Measurements from ENCODE around the gene POLE.
"Not testable (repeated sequence)": the region's sequence is repeated elsewhere in the genome, so short reads cannot be mapped to it uniquely, and the experiment has no call there.

The POLE gene

DNA sequence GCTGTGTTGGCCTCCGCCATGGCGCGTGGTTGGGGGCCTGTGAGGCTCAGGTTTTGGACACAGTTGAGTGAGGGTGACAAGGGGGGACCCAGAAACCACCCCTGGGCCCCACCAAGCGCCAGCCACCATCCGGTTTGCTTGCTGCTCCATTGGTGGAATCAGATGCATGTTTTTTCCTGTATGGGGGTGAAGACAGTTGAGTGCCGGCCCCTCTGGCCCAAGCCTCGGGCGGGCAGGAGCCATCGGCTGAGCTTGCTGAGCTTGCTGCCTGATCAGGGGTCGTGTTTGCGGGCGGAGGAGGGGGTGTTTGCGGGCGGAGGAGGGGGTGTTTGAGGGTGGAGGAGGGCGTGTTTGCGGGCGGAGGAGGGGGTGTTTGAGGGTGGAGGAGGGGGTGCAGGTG is 29.9 kb upstream of the POLE start:
- no peak for DNase-seq

GRCh38 chr12:132716356-132716755 is 29.2 kb upstream of the POLE start:
- no peak for DNase-seq

DNA sequence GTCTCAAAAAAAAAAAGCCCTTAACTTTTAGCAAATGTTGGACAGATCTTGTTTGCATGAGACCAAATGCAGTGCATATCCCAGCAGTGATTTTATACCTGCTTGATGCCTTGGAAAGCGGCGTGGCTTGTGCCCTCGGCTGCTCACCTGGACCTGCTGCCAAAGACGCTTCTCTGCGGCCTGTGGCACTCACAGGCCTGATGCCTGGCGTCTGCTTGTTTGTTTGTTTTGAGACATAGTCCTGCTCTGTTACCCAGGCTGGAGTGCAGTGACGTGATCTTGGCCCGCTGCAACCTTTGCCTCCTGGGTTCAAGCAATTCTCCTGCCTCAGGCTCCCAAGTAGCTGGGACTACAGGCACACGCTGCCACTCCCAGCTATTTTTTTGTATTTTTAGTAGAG is 28.7 kb upstream of the POLE start:
- DNase-seq, result no peak

- no peak for DNase-seq
Observed at GRCh38 chr12:132713123-132713522, 26.0 kb upstream of the POLE start.

DNA sequence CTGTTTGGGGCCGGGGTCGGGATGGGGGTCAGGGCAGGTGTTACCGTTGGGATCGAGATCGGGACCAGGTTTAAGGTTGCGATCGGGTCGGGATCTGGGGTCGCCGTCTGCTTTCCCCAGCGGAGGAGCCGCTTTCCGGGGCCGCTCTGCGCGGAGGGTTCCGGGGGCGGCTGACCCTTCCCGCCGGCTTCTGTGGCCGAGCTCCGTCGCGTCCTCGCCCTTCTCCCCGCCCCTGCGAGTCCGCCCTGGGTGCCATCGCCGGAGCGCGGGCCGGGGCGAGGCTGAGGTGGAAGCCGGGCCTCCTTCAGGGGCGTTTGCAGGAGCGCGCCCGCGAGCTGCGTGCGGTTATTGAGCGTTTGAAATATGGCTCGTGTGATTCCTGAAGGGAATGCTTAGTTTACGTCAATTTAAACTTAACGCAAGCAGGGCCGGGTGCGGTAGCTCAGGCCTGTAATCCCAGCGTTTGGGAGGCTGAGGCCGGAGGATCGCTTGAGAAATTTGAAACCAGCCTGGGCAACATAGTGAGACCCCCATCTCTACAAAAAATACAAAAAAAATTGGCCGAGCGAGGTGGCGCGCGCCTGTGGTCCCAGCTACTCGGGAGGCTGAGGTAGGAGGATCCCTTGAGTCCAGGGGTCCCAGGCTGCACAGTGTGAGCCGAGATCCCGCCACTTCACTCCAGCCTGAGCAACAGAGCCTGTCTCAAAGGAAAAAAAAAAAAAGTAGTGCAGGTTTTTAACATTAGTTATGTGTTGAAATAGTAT is 24.1 kb upstream of the POLE start:
- DNase-seq, result no peak

DNA sequence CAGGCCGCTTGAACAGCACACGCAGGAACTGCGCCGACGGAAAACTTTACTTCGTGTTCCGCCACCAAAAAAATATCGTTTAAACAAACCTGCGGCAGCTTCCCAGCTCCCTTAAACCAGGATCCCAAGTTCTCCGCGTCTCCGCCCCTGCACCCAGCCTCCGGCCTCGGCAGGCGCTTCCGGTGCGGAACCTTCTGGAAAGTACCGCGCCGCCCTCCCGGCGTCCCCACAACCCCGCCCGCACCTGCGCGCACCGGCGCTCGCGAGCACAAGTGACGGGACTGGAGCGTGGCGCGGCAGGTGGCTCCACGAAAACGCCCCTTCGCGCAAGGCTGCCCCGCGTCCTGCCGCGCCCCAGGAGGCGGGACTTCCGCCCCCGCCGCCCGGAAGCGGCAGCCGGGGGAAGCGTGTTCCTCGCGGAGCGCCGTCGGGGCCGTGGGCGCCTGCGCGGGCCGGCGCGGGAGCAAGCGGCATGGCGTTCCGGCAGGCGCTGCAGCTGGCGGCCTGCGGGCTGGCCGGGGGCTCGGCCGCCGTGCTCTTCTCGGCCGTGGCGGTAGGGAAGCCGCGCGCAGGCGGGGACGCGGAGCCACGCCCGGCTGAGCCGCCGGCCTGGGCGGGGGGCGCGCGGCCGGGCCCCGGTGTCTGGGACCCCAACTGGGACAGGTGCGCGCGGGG is 23.4 kb upstream of the POLE start, which contains the start of gene PGAM5:
Gene PGAM5, plus strand, starts transcription at position 438 of the 675 bp plus-strand sequence. Its CDS starts 35 bp downstream, at position 473.
- peak; percentile 45 for DNase-seq

- no peak for DNase-seq
Observed at GRCh38 chr12:132710043-132710404, 22.9 kb upstream of the POLE start.

- DNase-seq, result no peak
Observed at GRCh38 chr12:132708150-132708549, 21.0 kb upstream of the POLE start.

DNA sequence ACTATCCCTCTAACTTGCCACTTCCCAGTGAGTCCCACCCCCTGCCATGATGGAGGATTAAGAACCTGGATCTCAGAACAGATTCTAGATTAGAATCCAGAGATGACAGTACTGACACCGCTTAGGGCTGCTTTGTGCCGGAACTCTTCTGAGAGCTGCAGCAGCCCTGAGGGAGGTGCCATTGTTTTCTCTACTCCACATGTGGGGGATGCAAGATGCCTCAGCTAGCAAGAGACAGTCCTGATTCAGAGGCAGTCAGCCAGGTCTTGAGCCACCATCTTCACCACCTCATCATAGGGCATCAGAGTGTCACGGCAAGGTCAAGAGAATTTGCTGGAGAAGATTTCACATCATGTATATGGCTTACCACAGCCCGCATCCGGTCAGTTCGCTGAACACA is 20.1 kb upstream of the POLE start:
- no peak for DNase-seq

GRCh38 chr12:132703641-132704040 is 16.5 kb upstream of the POLE start:
- no peak for DNase-seq

DNA sequence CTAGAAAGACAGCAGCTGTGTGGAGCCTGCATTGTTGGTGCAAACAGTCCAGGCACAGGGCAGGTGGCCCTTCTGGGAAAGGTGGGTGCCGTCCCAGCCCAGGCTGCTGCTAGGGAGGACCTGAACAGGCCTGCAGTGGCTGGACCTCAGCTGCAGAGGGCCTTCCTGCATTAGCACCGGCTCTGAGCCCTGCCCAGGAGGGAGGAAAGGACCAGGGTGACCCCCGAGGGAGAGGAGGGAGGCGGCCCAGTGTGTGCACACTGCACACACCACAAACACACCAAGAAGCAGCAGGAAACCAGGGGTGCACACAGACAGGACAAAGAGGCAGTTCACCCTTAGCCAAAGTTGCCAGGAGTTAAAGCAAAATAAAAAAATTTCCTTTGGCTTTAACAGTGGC is 15.5 kb upstream of the POLE start:
- DNase-seq, result no peak

DNA sequence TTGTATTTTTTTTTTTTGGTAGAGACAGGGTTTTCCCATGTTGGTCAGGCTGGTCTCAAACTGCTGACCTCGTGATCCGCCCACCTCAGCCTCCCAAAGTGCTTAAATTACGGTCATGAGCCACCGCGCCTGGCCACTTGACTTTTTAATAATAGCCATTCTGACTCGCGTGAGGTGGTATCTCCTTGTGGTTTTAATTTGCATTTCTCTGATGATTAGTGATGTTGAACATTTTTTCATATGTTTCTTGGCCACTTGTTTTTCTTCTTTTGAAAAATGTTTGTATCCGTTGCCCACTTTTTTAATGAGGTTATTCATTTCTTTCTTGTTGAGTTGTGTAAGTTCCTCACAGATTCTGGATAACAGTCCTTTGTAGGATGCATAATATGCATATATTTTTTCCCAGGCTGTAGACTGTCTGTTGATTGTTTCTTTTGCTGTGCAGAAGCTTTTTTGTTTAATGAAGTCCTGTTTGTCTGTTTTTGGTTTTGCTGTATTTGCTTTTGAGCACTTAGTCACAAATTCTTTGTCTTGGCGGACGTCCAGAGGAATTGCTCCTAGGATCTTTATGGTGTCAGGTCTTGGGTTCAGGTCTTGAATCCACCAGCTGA is 13.2 kb upstream of the POLE start:
- DNase-seq, result no peak

DNA sequence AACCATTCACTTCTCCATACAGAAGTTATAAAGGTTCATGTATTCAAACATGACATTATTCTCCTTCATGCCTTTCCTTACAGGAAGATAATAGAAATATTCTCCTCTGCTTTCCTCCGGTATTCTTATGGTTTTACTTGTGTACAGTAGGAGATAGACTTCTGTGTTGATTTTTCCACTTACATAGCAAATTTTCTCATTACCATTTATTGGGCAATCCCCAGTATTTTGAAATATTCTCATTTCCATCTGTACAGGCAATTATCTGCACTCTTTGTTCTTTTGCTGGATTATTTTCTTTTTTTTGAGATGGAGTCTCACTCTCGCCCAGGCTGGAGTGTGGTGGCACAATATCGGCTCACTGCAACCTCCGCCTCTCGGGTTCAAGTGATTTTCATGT is 11.2 kb upstream of the POLE start:
- no peak for DNase-seq

DNA sequence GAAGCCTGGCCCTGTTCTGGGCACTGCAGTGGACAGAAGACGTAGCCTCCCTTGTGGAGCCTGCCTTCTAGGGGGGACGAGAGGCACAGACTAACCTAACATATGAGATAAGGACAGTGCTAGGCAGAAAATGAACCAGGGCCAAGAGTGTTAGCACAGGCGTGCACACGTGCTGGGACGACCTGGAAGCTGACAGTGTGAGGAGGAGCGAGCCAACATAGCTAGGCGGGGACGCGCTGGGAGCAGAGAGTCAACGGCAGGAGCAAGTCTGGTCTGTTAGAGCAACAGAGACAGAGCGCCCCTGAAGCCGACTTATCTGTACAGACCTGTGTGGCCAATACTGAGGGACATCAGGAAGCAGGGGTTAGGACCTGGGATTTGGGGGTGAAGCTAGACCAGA is 8.3 kb upstream of the POLE start:
- DNase-seq, result no peak

GRCh38 chr12:132694888-132695287 is 7.7 kb upstream of the POLE start:
- DNase-seq, result not testable (repeated sequence)

DNA sequence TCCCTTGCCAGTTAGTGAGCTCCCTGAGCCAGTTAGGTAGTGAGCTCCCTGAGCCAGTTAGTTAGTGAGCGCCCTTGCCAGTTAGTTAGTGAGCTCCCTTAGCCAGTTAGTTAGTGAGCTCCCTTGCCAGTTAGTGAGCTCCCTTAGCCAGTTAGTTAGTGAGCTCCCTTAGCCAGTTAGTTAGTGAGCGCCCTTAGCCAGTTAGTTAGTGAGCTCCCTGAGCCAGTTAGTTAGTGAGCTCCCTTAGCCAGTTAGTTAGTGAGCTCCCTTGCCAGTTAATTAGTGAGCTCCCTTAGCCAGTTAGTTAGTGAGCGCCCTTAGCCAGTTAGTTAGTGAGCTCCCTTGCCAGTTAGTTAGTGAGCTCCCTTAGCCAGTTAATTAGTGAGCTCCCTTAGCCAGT is 4.9 kb upstream of the POLE start:
- not testable (repeated sequence) for DNase-seq

- DNase-seq, result no peak
Observed at GRCh38 chr12:132690112-132690511, 3.0 kb upstream of the POLE start.

- no peak for DNase-seq
Observed at GRCh38 chr12:132689227-132689626, 2.1 kb upstream of the POLE start.

DNA sequence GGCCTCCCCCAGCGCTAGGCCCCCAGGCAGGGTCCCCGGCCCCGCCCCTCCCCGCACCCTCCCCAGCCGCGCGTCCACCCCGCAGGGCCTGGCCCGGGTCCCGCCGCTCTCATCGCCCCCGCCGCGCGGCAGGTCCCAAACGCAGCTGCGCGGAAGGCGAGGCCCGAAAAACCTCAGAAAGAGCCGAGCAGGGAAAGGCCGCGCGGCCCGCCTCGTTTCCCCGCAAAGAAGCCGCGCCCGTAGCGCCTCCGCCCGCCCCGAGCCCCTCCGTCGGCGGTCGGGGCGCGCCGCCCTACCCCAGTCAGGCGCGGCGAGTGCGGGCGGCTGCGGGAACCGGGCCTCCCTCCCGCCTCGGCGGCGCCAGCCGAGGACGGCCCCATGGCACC is 324 bp downstream of the POLE start:
- DNase-seq, result no peak

DNA sequence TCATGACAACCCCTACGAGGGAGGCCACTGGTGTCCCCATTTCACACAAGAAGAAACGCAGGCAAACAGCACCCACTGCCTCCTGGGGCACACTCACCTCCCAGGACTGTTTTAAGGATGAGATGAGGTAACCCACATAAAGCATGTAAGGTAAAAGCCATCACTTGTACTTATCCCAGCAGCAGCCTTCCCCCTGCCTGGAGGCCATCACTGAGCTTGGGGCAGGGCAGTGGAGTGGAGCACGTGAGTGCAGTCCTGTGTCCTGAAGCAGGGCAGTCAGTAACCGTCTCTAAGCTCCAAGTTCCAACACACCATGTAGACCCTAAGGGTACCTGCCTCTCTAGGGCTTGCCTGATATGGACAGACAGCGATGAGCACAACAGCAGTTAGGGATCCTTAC is 1.7 kb downstream of the POLE start:
- no peak for DNase-seq

- no peak for DNase-seq
Observed at GRCh38 chr12:132677492-132677891, 9.7 kb downstream of the POLE start.

- no peak for DNase-seq
Observed at GRCh38 chr12:132675757-132676432, 11.2 kb downstream of the POLE start.

DNA sequence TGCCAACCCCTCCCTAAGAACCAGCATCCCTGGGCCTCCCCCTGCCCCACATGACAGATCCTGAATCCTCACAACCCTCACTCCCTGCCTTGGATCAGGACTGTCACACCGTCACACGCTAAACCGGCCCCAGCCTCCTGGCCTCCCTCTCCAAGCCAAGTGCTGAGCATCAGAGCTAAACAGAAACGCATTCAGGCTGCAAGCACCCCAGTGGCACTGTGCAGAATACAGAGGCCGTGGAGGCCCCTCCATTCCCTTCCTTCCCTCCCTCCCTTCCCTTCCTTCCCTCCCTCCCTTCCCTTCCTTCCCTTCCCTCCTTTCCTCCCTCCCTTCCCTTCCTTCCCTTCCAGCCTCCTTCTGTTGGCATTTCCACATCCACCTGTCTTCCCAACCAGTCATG is 12.6 kb downstream of the POLE start:
- DNase-seq, result no peak

Measured in NCI-H1694 treated with DMSO at 0.1 percent for 48 hours (cell line).